Limb (tissue), 2 donors: ENCODE results near the gene CLEC4C.
A peak's percentile ranks its signal among the peaks of the same experiment; 100 is the strongest.

Experiments
- DNase-seq, 2 donors: peaks; one replicate each; pipeline ENCODE4 v3.0.0-alpha.2; 2016; ENCODE audit errors: extremely low spot score in 2 of 2

CLEC4C gene

DNA sequence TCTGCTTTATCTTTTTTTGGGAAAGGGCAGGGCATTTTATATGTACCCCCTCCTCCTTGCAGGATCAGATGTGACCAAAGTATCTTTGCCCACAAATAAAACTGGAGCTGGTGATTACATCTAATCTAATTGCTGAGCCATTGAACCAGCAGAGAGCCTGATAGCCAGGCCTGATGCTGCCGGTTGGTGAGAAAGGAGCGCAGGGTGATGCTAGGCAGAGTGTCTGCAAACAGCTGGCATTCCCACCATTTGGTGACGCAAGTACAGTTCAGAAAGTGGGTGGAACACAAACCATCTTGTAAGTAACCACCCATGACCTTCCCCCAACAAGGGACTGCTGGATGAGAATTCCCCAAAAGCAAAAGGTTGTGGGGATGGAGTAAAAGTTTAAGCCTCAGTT, 23.2 kb downstream of the CLEC4C start:
- no peak for DNase-seq

- no peak for DNase-seq
These were observed 27.0 kb downstream of the CLEC4C start for GRCh38 chr12:7719946-7720730.

DNA sequence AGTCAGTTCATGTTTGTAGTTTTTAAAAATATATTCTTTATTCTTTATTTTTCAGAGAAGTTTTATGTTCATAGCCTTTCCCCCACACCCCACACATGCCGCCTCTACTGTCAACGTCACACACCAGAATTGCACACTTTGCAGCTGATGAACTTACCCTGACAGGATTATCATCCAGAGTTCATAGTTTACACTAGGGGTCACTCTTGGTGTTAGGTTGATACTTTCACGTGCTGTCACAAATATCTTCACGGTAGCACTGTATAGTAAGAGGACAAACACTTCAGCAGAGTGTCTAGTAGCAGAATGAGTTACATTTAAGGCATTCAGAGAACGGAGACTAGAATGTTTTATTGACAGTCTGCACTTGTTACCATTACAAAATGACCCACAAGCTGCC, 30.8 kb downstream of the CLEC4C start:
- DNase-seq = no peak

GRCh38 chr12:7712841-7713442, 34.2 kb downstream of the CLEC4C start:
- DNase-seq = no peak

DNA sequence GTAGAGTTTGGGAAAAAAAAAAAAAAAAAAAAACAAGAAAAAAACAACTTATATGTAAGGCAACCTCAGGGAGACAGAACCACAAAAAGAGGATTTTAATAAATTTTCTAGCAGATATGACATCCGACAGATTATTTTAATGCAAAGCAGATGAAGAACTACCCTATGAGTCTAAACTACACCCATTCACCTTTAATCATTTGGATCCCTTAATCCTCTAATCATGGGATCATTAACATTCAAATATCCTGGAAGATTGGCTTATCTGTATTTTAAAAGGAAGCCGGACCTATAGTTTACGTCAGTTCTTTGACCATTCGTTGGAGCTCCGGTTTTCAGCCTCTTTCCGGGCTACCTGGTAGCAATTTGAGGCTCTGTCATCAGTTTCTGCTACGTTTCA, 36.0 kb downstream of the CLEC4C start, which contains the start of gene DPPA3:
TSS of gene DPPA3 (plus strand) at position 301 of the 400 bp plus-strand sequence. CDS start 138 bp downstream, outside the sequence.
- DNase-seq = no peak

DNA sequence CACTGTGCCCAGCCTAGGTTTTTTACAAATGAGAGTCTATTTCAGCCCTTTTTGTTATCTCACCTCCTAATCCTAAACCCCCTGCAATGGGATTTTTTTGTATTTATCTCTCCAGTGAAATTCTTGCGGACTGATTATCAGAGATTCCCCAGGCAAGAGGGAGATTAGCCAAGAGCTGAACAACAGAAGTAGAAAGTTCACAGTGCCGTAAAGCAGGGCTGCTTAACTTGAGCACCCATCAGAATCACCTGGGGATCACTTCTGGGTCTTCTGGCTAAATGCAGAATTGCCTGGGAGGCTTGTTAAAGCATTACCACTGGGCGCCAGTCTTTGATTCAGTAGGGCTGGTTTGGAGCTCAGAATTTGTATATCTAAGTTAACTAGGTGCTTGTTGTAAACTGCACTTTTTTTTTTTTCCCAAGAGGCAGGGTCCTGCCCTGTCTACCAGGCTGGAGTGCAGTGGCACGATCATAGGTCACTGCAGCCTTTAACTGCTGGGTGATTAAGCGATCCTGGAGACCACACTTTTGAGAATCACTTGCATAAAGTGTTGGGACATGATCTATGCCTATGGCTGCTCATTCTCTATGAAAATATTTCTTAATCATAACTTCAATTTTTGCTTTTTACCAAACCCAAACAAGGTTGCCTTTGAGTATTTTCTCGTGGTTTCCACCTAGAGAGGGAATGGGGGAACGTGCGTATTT, 37.1 kb downstream of the CLEC4C start:
- no peak for DNase-seq

GRCh38 chr12:7705846-7706245, 41.3 kb downstream of the CLEC4C start:
- no peak for DNase-seq

DNA sequence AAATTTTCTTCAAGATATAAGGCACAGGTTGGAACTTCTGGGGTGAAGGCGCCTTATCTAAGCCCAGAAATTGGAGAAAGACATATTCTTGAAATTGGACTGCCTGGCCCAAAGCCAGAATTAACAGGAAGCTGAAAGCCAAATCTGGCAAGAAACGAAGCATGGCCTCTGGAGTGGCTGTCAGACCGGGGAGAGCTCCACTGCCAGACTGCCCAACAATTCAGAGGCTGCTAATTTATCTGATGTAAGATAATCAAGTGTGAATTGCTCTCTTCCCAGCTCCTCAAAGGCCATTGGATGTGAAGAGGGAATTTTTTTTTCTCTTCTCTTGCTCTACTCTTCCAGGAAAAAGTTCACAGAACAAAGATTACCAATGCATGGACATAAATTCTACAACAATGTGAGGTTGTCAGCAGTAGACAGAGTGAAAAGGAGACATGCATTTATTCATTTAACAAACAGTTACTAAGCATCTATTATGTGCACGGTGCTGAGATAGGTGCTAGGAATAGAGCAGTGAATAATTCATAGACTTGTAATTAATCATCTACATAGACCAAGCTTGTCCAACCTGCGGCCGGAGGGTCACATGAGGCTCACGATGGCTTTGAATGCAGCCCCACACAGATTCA, 51.5 kb downstream of the CLEC4C start, which contains the start of gene GDF3:
TSS of gene GDF3 (minus strand) at position 210 of the 632 bp plus-strand sequence. CDS start at position 163, 47 bp downstream.
- peak in 1 of 2 donors; percentile 8 for DNase-seq

- no peak for DNase-seq
These were observed 52.0 kb downstream of the CLEC4C start for GRCh38 chr12:7695237-7695560.

GRCh38 chr12:7694556-7695236, 52.5 kb downstream of the CLEC4C start:
- no peak for DNase-seq

GRCh38 chr12:7693793-7694192, 53.4 kb downstream of the CLEC4C start:
- no peak for DNase-seq

- DNase-seq = no peak
These were observed 65.6 kb downstream of the CLEC4C start for GRCh38 chr12:7681535-7681934.
